Measurements from ENCODE around the gene WASHC2A. TPM values are rescaled to one million over a fixed set of nuclear protein-coding genes. Genes with fewer than 3 reads are reported as not detected.
A peak's percentile ranks its signal among the peaks of the same experiment; 100 is the strongest.
"Not testable (repeated sequence)": the region's sequence is repeated elsewhere in the genome, so short reads cannot be mapped to it uniquely, and the experiment has no call there.

The WASHC2A gene
- total and polyA plus RNA-seq, 2 donors (not counting 1 experiment from before 2014, with no cell fraction given): 21.2 to 66.5 TPM

DNA sequence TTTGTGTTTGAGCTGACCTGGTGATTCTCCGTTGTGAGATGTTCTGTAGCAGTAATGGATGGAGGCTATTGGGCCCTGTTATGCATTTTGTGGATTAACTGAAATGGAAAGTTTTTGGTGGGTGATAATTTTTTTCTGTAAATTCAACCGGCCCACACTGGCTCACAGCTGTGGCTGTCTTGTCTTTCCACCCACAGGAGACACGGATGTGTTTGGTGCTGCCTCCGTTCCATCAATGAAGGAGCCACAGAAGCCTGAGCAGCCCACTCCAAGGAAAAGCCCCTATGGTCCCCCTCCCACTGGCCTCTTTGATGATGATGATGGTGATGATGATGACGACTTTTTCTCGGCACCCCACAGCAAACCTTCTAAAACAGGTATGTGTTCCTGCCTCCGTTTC is 27.6 kb downstream of the WASHC2A start:
- H3K36me3 ChIP-seq (replicated peaks in 1 of 2; ENCODE audit: control extremely low read depth in 1 of 2, control insufficient read depth in 1 of 2, extremely low read depth in 1 of 2, insufficient read depth in 2 of 2, low read length in 1 of 2); H3K27ac Mint-ChIP-seq; H3K27ac ChIP-seq (ENCODE audit: low read length in 2 of 2); H3K4me1 Mint-ChIP-seq; DNase-seq; H3K4me2 ChIP-seq (replicated peaks; ENCODE audit: low read depth, low read length, poor library complexity, severe bottlenecking); H3K4me3 Mint-ChIP-seq; H3K4me1 ChIP-seq (ENCODE audit: control insufficient read depth in 2 of 2, insufficient read depth in 2 of 2, low read length in 2 of 2); H3K79me2 ChIP-seq (ENCODE audit: control insufficient read depth, insufficient read depth, low read length); H3K4me3 ChIP-seq (ENCODE audit: control extremely low read depth in 1 of 5, extremely low read depth in 1 of 5, insufficient read depth in 1 of 5, low read depth in 2 of 5, low read length in 4 of 5); CTCF ChIA-PET; H2AFZ ChIP-seq (ENCODE audit: insufficient read depth, low read depth, low read length, poor library complexity, severe bottlenecking); H3K27me3 Mint-ChIP-seq; H3K9me3 ChIP-seq (ENCODE audit: control extremely low read depth in 1 of 3, control insufficient read depth in 2 of 3, insufficient read depth in 1 of 3, low read length in 2 of 3); intact Hi-C loops (cut with micrococcal nuclease); H3K9me3 Mint-ChIP-seq (ENCODE audit: insufficient read depth); ATAC-seq (ENCODE audit: low read depth); H3K9ac ChIP-seq (ENCODE audit: low read length); POLR2A ChIA-PET; H3K27me3 ChIP-seq (replicated peaks in 1 of 4; ENCODE audit: control extremely low read depth in 1 of 4, control insufficient read depth in 3 of 4, insufficient read depth in 4 of 4, low read length in 3 of 4); H4K20me1 ChIP-seq (ENCODE audit: control insufficient read depth, insufficient read depth, low read length, poor library complexity, severe bottlenecking): not testable (repeated sequence)
- 100% methylated on average over 2 of the region's 7 CpGs for WGBS (ENCODE audit: insufficient coverage)

DNA sequence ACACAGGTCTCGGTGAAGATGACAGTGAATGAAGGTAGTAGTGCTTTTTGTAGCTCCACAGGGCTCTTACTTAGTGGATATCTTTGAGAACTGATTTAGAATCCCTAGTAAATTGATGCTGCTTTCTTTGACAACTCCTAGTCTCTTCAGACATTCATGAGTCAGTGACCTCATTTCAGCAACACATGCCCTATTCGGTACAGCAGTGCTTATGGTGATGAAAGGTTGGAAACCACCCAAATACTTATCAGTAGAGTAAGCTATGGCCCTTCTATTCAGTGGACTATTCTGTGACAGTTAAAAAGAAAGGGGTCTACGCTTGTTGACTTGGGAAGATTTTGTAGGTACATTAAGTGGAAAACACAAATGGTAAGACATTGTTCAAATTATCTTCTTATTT is 29.0 kb downstream of the WASHC2A start:
- H3K27me3 Mint-ChIP-seq; H3K4me2 ChIP-seq (replicated peaks; ENCODE audit: low read depth, low read length, poor library complexity, severe bottlenecking); POLR2A ChIA-PET; H3K9me3 Mint-ChIP-seq (ENCODE audit: insufficient read depth); H3K4me3 ChIP-seq (ENCODE audit: control extremely low read depth in 1 of 5, extremely low read depth in 1 of 5, insufficient read depth in 1 of 5, low read depth in 2 of 5, low read length in 4 of 5); H3K4me1 ChIP-seq (ENCODE audit: control insufficient read depth in 2 of 2, insufficient read depth in 2 of 2, low read length in 2 of 2); H3K27ac ChIP-seq (ENCODE audit: low read length in 2 of 2); H3K27me3 ChIP-seq (replicated peaks in 1 of 4; ENCODE audit: control extremely low read depth in 1 of 4, control insufficient read depth in 3 of 4, insufficient read depth in 4 of 4, low read length in 3 of 4); H3K9ac ChIP-seq (ENCODE audit: low read length); H3K79me2 ChIP-seq (ENCODE audit: control insufficient read depth, insufficient read depth, low read length); H3K9me3 ChIP-seq (ENCODE audit: control extremely low read depth in 1 of 3, control insufficient read depth in 2 of 3, insufficient read depth in 1 of 3, low read length in 2 of 3); H4K20me1 ChIP-seq (ENCODE audit: control insufficient read depth, insufficient read depth, low read length, poor library complexity, severe bottlenecking); intact Hi-C loops (cut with micrococcal nuclease); ATAC-seq (ENCODE audit: low read depth); H3K4me1 Mint-ChIP-seq; H2AFZ ChIP-seq (ENCODE audit: insufficient read depth, low read depth, low read length, poor library complexity, severe bottlenecking); CTCF ChIA-PET; H3K4me3 Mint-ChIP-seq; H3K36me3 ChIP-seq (replicated peaks in 1 of 2; ENCODE audit: control extremely low read depth in 1 of 2, control insufficient read depth in 1 of 2, extremely low read depth in 1 of 2, insufficient read depth in 2 of 2, low read length in 1 of 2); DNase-seq; H3K27ac Mint-ChIP-seq: not testable (repeated sequence)
- WGBS (ENCODE audit: insufficient coverage): no CpG with 5 or more reads among the region's 3 CpGs

DNA sequence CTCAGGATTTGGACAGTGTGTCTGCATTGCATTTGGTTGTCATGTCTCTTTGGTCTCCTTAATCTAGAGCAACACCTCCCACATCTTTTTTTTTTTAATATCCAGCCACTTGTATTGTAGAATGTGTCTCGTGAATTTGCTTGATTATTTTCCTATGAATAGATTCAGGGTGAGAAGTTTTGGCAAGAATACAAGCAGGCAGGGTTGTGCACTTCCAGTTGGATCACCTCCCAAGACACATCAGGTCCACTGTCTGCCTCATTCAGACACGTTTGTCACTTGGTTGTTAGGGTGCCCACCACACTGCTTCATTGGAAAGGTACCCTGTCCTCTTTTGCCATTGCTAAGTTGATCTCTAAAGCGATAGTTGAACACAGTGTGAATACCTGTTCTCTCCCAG is 30.9 kb downstream of the WASHC2A start:
- DNase-seq; H3K9me3 Mint-ChIP-seq (ENCODE audit: insufficient read depth); H3K4me3 Mint-ChIP-seq; H3K4me1 ChIP-seq (ENCODE audit: control insufficient read depth in 2 of 2, insufficient read depth in 2 of 2, low read length in 2 of 2); H3K27me3 Mint-ChIP-seq; H2AFZ ChIP-seq (ENCODE audit: insufficient read depth, low read depth, low read length, poor library complexity, severe bottlenecking); H3K4me1 Mint-ChIP-seq; CTCF ChIA-PET; H3K4me3 ChIP-seq (ENCODE audit: control extremely low read depth in 1 of 5, extremely low read depth in 1 of 5, insufficient read depth in 1 of 5, low read depth in 2 of 5, low read length in 4 of 5); ATAC-seq (ENCODE audit: low read depth); H3K27me3 ChIP-seq (replicated peaks in 1 of 4; ENCODE audit: control extremely low read depth in 1 of 4, control insufficient read depth in 3 of 4, insufficient read depth in 4 of 4, low read length in 3 of 4); H4K20me1 ChIP-seq (ENCODE audit: control insufficient read depth, insufficient read depth, low read length, poor library complexity, severe bottlenecking); intact Hi-C loops (cut with micrococcal nuclease); H3K4me2 ChIP-seq (replicated peaks; ENCODE audit: low read depth, low read length, poor library complexity, severe bottlenecking); H3K79me2 ChIP-seq (ENCODE audit: control insufficient read depth, insufficient read depth, low read length); H3K27ac ChIP-seq (ENCODE audit: low read length in 2 of 2); H3K9ac ChIP-seq (ENCODE audit: low read length); POLR2A ChIA-PET; H3K9me3 ChIP-seq (ENCODE audit: control extremely low read depth in 1 of 3, control insufficient read depth in 2 of 3, insufficient read depth in 1 of 3, low read length in 2 of 3); H3K27ac Mint-ChIP-seq: not testable (repeated sequence)
- WGBS (ENCODE audit: insufficient coverage): no CpG with 5 or more reads among the region's 3 CpGs
- H3K36me3 ChIP-seq (replicated peaks in 1 of 2; ENCODE audit: control extremely low read depth in 1 of 2, control insufficient read depth in 1 of 2, extremely low read depth in 1 of 2, insufficient read depth in 2 of 2, low read length in 1 of 2): peaks cover 0 to 11% of the 10 kb centered on the region in 2 experiments

DNA sequence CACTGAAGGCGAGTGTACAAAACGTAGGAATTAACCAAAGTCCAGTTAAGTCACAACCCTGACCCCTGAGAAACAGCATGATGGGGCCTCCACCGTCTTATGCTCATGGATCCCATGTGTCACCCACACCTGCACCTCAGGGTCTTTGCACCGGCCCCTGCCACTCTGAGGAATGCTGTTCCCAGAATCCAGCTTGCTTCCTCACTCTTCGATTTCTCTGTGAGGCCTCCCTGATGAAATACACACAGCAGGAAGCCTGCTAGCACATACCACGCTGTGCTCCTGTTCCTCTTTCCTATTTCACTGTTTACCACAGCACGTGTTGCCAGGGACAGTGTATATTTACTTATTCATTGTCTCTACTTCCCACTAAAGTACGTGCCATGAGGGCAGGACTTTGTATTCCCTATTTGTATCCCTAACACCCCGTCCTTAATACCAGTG is 33.4 kb downstream of the WASHC2A start:
- H3K27ac ChIP-seq (ENCODE audit: low read length in 2 of 2); H3K27ac Mint-ChIP-seq; H3K4me3 Mint-ChIP-seq: not testable (repeated sequence)

More for the DNA sequence above, 33.4 kb downstream of the WASHC2A start:
- H3K9me3 Mint-ChIP-seq (ENCODE audit: insufficient read depth); H3K4me3 ChIP-seq (ENCODE audit: control extremely low read depth in 1 of 5, extremely low read depth in 1 of 5, insufficient read depth in 1 of 5, low read depth in 2 of 5, low read length in 4 of 5); H3K4me2 ChIP-seq (replicated peaks; ENCODE audit: low read depth, low read length, poor library complexity, severe bottlenecking); H3K27me3 Mint-ChIP-seq; H3K4me1 Mint-ChIP-seq; H2AFZ ChIP-seq (ENCODE audit: insufficient read depth, low read depth, low read length, poor library complexity, severe bottlenecking); H3K79me2 ChIP-seq (ENCODE audit: control insufficient read depth, insufficient read depth, low read length); CTCF ChIA-PET; H4K20me1 ChIP-seq (ENCODE audit: control insufficient read depth, insufficient read depth, low read length, poor library complexity, severe bottlenecking); POLR2A ChIA-PET; H3K9ac ChIP-seq (ENCODE audit: low read length); H3K27me3 ChIP-seq (replicated peaks in 1 of 4; ENCODE audit: control extremely low read depth in 1 of 4, control insufficient read depth in 3 of 4, insufficient read depth in 4 of 4, low read length in 3 of 4); H3K4me1 ChIP-seq (ENCODE audit: control insufficient read depth in 2 of 2, insufficient read depth in 2 of 2, low read length in 2 of 2); ATAC-seq (ENCODE audit: low read depth); H3K9me3 ChIP-seq (ENCODE audit: control extremely low read depth in 1 of 3, control insufficient read depth in 2 of 3, insufficient read depth in 1 of 3, low read length in 2 of 3); intact Hi-C loops (cut with micrococcal nuclease): not testable (repeated sequence)
- WGBS (ENCODE audit: insufficient coverage): 93% methylated on average over 6 of the region's 9 CpGs
- peak; percentile 3 for DNase-seq
- peaks cover 0 to 10% of the 10 kb centered on the region in 2 experiments for H3K36me3 ChIP-seq (replicated peaks in 1 of 2; ENCODE audit: control extremely low read depth in 1 of 2, control insufficient read depth in 1 of 2, extremely low read depth in 1 of 2, insufficient read depth in 2 of 2, low read length in 1 of 2)

Data from B cell (primary cell).